ENCODE results near the gene BRINP3.

The BRINP3 gene

DNA sequence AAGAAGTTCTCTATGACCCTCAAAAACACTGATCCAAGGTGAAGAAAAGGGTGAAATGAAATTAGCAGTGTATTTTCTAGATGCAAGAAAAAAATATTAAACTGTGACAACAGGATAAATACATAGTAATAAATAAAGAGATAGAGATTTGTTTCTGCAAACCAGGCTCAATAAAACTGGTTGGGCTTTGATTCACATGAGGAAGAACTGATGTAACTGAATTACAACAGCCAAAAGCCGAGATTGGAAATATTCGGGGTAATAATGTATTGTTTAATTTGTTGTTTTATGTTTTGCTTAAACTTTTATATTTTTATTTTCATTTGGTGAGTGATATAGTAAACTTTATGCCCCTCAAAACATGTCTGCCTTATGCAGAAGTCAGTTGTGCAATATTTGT is 285.0 kb downstream of the BRINP3 start:
- TF ChIP-seq, protein P1, sequence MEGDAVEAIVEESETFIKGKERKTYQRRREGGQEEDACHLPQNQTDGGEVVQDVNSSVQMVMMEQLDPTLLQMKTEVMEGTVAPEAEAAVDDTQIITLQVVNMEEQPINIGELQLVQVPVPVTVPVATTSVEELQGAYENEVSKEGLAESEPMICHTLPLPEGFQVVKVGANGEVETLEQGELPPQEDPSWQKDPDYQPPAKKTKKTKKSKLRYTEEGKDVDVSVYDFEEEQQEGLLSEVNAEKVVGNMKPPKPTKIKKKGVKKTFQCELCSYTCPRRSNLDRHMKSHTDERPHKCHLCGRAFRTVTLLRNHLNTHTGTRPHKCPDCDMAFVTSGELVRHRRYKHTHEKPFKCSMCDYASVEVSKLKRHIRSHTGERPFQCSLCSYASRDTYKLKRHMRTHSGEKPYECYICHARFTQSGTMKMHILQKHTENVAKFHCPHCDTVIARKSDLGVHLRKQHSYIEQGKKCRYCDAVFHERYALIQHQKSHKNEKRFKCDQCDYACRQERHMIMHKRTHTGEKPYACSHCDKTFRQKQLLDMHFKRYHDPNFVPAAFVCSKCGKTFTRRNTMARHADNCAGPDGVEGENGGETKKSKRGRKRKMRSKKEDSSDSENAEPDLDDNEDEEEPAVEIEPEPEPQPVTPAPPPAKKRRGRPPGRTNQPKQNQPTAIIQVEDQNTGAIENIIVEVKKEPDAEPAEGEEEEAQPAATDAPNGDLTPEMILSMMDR (IDR thresholded peaks at IDR 0.05; ENCODE audit: borderline replicate concordance, insufficient read depth, low read depth, low read length) = no peak
- no peak overlapping the region for H3K4me3 ChIP-seq (ENCODE audit: low read depth, low read length)

DNA sequence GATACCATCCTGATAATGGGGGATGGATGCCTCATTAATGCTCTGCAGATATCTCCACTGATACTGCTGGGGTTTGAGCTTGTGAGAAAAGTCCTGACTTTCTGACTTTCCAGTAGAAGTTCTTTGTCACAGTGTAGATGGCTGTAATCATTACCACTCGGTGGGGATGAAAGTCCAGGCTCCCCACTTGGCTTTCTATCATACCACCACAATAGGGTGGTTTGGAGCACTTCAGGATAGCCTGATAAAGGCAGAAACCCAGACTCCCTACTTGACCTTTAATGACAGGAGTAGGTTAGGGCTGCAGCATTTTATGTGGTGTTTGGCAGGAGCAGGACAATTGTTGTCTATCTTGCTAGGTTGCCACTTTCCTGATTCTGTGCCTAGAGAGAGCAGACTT is 294.1 kb downstream of the BRINP3 start:
- TF ChIP-seq, protein P1 (IDR thresholded peaks at IDR 0.05; ENCODE audit: borderline replicate concordance, insufficient read depth, low read depth, low read length) = no peak
- no peak overlapping the region for H3K4me3 ChIP-seq (ENCODE audit: low read depth, low read length)

DNA sequence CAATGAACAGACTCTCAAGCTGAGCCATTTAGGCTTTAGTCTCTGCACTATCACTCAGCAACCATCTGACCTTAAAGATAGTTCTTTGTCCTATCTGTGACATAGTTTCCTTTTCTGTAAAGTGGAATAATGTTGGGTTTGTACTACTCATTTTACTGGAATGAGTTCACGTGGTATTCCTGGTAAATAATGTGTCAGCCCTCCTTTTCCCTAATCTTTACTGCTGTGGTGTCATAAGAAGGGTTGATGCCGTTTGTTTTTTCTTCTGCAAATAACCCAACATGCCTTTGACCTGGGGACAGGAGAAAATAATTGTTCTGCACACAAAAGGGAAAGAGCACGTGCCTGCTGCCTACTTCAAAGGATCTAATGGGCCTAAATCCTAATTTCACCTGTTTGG is 297.8 kb downstream of the BRINP3 start:
- TF ChIP-seq, protein P1 (IDR thresholded peaks at IDR 0.05; ENCODE audit: borderline replicate concordance, insufficient read depth, low read depth, low read length) = no peak
- H3K4me3 ChIP-seq (ENCODE audit: low read depth, low read length) = no peak overlapping the region

DNA sequence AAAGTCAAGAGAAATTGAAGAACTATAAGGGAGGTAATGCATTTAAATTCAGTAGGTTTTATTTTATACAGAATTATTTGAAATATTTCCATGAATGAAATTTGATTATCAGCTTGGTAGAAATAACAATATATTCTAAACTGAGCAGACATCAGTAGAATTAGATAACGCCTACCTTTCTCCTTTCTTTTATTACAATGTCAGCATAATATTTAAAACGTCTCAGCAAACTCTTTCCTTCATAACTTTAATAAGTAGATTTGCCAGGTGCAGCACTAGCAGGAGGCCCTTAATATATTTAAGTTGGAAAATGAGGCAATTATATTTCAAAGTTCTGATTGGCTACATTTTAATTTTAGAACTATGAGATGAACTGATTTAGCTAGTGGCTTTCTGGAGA is 298.8 kb downstream of the BRINP3 start:
- no peak overlapping the region for H3K4me3 ChIP-seq (ENCODE audit: low read depth, low read length)
- TF ChIP-seq, protein P1 (IDR thresholded peaks at IDR 0.05; ENCODE audit: borderline replicate concordance, insufficient read depth, low read depth, low read length) = no peak

DNA sequence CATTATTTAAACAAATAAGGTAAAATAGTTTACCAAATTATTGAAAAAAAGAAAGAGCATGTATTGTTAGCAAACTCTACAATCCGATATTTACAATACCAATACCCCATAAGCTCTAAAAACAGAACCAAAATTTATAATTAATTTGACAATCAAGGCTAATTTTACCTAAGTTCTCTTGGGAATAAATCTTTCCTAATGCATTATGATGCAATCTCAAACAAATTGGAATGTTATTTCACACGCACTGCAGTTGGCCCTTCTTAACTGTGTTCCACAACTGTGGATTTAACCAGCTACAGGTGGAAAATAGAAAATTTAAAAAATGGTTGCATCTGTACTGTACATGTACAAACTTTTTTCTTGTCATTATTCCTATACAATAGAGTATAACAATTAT is 300.1 kb downstream of the BRINP3 start:
- H3K4me3 ChIP-seq (ENCODE audit: low read depth, low read length) = no peak overlapping the region
- TF ChIP-seq, protein P1 (IDR thresholded peaks at IDR 0.05; ENCODE audit: borderline replicate concordance, insufficient read depth, low read depth, low read length) = no peak

DNA sequence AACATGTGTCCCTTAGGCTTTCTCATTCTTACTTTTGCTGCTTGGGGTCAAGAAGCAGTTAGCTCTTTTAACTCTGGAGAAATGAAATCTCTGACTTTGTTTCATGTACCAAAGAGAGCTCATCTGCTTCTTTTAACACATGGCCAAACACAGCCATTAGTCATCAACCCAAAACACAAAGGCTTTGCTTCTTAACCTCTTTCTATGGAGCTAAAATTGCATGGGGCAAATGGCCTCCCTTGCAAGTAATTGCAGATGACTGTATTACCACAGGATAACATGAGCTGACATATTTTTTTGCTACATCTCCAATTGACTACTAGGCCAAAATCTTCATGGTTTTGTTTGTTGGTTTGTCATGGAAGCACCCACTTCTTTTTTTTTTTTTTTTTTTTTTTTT is 300.9 kb downstream of the BRINP3 start:
- H3K4me3 ChIP-seq (ENCODE audit: low read depth, low read length) = no peak overlapping the region
- TF ChIP-seq, protein P1 (IDR thresholded peaks at IDR 0.05; ENCODE audit: borderline replicate concordance, insufficient read depth, low read depth, low read length) = no peak

DNA sequence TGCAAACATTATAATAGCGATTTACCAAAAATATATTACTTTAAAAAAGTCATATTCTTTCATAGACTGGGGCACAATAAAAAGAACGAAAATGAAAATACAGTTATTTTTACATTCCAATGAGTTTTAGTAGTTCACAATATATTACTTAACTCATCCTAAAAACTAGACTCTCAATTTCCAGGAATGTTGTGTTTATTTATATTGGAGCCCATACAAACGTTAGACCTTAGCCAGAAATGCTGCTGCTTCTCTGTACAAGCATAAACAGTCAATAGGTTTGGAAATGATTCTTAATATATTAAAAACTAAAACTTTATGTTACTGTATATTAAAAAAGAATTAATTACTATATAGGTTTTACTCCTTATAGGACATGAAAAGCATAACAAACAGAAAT is 302.3 kb downstream of the BRINP3 start:
- H3K4me3 ChIP-seq (ENCODE audit: low read depth, low read length) = no peak overlapping the region
- TF ChIP-seq, protein P1 (IDR thresholded peaks at IDR 0.05; ENCODE audit: borderline replicate concordance, insufficient read depth, low read depth, low read length) = no peak
